H1 (cell line): ENCODE results near the gene EFCAB6. TPM values are rescaled to one million over a fixed set of nuclear protein-coding genes. Genes with fewer than 3 reads are reported as not detected.

Experiments
- CTCF ChIA-PET: fragments of 300-600 bp; sonication (Branson Sonifier 250); formaldehyde crosslinking; loops from one replicate; lab custom pipeline; 2021; ENCODE audit not compliant: partially characterized antibody; lab: Charles Lee
- POLR2A ChIA-PET: fragments of 300-600 bp; sonication (Branson Sonifier 250); formaldehyde crosslinking; loops from one replicate; lab custom pipeline; 2021; ENCODE audit warnings: inconsistent platforms; ENCODE audit not compliant: partially characterized antibody; lab: Charles Lee
- DNase-seq, 2 experiments: peaks; one replicate each; pipeline versions ENCODE4 v3.0.0 to v3.0.0-alpha.2; 2010 to 2022; ENCODE audit warnings: low spot score in 2 of 2, low read depth in 1 of 2, mixed read lengths in 1 of 2
- FAIRE-seq: peaks from 2 replicates; lab custom pipeline; 2011; peaks lifted over from hg19 to GRCh38; lab: Jason Lieb, UNC
- H2AFZ ChIP-seq: 2 replicates; pipeline ENCODE4 v1.8.1; 2012; ENCODE audit warnings: low read length, inconsistent platforms
- H2AK5ac ChIP-seq: 2 replicates; pipeline ENCODE4 v1.6.1; 2013; ENCODE audit warnings: low read depth, low read length
- H2BK120ac ChIP-seq: replicated peaks from 2 replicates; pipeline ENCODE3; 2013; ENCODE audit warnings: low read depth, low read length, inconsistent platforms
- H2BK12ac ChIP-seq: 2 replicates; pipeline ENCODE4 v1.6.1; 2013; ENCODE audit warnings: low read depth, low read length
- H2BK15ac ChIP-seq: 2 replicates; pipeline ENCODE4 v1.6.1; 2013; ENCODE audit warnings: low read length
- H2BK20ac ChIP-seq: 2 replicates; pipeline ENCODE4 v1.6.1; 2013; ENCODE audit warnings: low read length
- H2BK5ac ChIP-seq: 2 replicates; pipeline ENCODE4 v1.6.1; 2013; ENCODE audit warnings: low read depth, low read length
- H3K14ac ChIP-seq: 2 replicates; pipeline ENCODE4 v1.6.1; 2013; ENCODE audit warnings: inconsistent platforms; ENCODE audit not compliant: insufficient read length
- H3K18ac ChIP-seq: 2 replicates; pipeline ENCODE4 v1.6.1; 2013; ENCODE audit warnings: low read length; ENCODE audit errors: extremely low read depth
- H3K23ac ChIP-seq: 2 replicates; pipeline ENCODE4 v1.6.1; 2013; ENCODE audit warnings: inconsistent platforms; ENCODE audit not compliant: insufficient read length
- H3K23me2 ChIP-seq: 2 replicates; pipeline ENCODE4 v1.6.1; 2013; ENCODE audit warnings: low read depth, low read length
- H3K27ac ChIP-seq: 2 replicates; pipeline ENCODE4 v1.6.1; 2011; ENCODE audit warnings: low read depth, low read length, inconsistent platforms
- H3K27me3 ChIP-seq, 4 experiments: replicated peaks in 1 of 4; 1 replicate in 1 of 4; 2 replicates in 3 of 4; pipeline versions ENCODE4 v1.6.1 to v1.8.1; 2011 to 2013; ENCODE audit warnings: low read length in 3 of 4, mild to moderate bottlenecking in 3 of 4, inconsistent platforms in 2 of 4, mixed read lengths in 2 of 4, moderate library complexity in 1 of 4; ENCODE audit not compliant: control insufficient read depth in 3 of 4, insufficient read depth in 3 of 4; ENCODE audit errors: extremely low read depth in 1 of 4
- H3K36me3 ChIP-seq, 4 experiments: 2 replicates each; pipeline versions ENCODE4 v1.6.1 to v1.8.1; 2011 to 2013; ENCODE audit warnings: mild to moderate bottlenecking in 4 of 4, low read length in 3 of 4, moderate library complexity in 2 of 4, control low read depth in 1 of 4, inconsistent platforms in 1 of 4; ENCODE audit not compliant: insufficient read depth in 4 of 4, control insufficient read depth in 2 of 4
- H3K4ac ChIP-seq: replicated peaks from 2 replicates; pipeline ENCODE3; 2013; ENCODE audit warnings: low read length, low read depth, mixed read lengths, inconsistent platforms; ENCODE audit not compliant: insufficient read length
- H3K4me1 ChIP-seq, 4 experiments: replicated peaks in 1 of 4; 1 replicate in 1 of 4; 2 replicates in 3 of 4; pipeline versions ENCODE4 v1.6.1 to v1.8.1; 2011 to 2013; ENCODE audit warnings: low read length in 3 of 4, inconsistent platforms in 2 of 4, mixed read lengths in 1 of 4; ENCODE audit not compliant: insufficient read depth in 4 of 4, control insufficient read depth in 3 of 4
- H3K4me2 ChIP-seq, 2 experiments: 2 replicates each; pipeline versions ENCODE4 v1.6.1 to v1.8.1; 2011 to 2013; ENCODE audit warnings: low read depth in 2 of 2, low read length in 2 of 2, control low read depth in 1 of 2, inconsistent platforms in 1 of 2, mild to moderate bottlenecking in 1 of 2; ENCODE audit not compliant: insufficient read depth in 1 of 2
- H3K4me3 ChIP-seq, 4 experiments: fragments of 200-600, 300-600 bp in 1 of 4; sonication (generic), shearing (Covaris generic), sonication (Bioruptor Twin) in 1 of 4; 2 replicates each; pipeline versions ENCODE4 v1.5.1 to v1.8.1; 2011 to 2016; ENCODE audit warnings: low read length in 4 of 4, low read depth in 3 of 4, control low read depth in 2 of 4, inconsistent platforms in 2 of 4, mild to moderate bottlenecking in 2 of 4, mixed read lengths in 1 of 4, moderate library complexity in 1 of 4; ENCODE audit not compliant: insufficient read depth in 2 of 4; ENCODE audit errors: extremely low read depth in 1 of 4
- H3K56ac ChIP-seq: replicated peaks from 2 replicates; pipeline ENCODE3; 2013; ENCODE audit warnings: low read depth, mild to moderate bottlenecking, mixed read lengths, low read length, inconsistent platforms; ENCODE audit not compliant: insufficient read length
- H3K79me1 ChIP-seq: 2 replicates; pipeline ENCODE4 v1.6.1; 2013; ENCODE audit warnings: low read depth, low read length, control low read depth
- H3K79me2 ChIP-seq, 2 experiments: 2 replicates each; pipeline versions ENCODE4 v1.6.1 to v1.8.1; 2012 to 2013; ENCODE audit warnings: low read length in 2 of 2, mild to moderate bottlenecking in 2 of 2, inconsistent platforms in 1 of 2; ENCODE audit not compliant: insufficient read depth in 2 of 2, control insufficient read depth in 1 of 2
- H3K9ac ChIP-seq, 4 experiments: replicated peaks in 1 of 4; 1 replicate in 1 of 4; 2 replicates in 3 of 4; pipeline versions ENCODE4 v1.6.1 to v1.8.1; 2011 to 2013; ENCODE audit warnings: low read depth in 3 of 4, low read length in 3 of 4, control low read depth in 2 of 4, mild to moderate bottlenecking in 2 of 4, moderate library complexity in 2 of 4, inconsistent platforms in 1 of 4; ENCODE audit errors: extremely low read depth in 1 of 4
- H3K9me3 ChIP-seq, 2 experiments: 2 replicates each; pipeline versions ENCODE4 v1.6.1 to v1.8.1; 2012 to 2013; ENCODE audit warnings: mild to moderate bottlenecking in 2 of 2, moderate library complexity in 2 of 2, control low read depth in 1 of 2, inconsistent platforms in 1 of 2, low read depth in 1 of 2, low read length in 1 of 2, mixed read lengths in 1 of 2; ENCODE audit not compliant: insufficient read depth in 2 of 2
- H4K20me1 ChIP-seq, 2 experiments: replicated peaks in 1 of 2; 2 replicates each; pipeline versions ENCODE3 to v1.8.1; 2011 to 2013; ENCODE audit warnings: inconsistent platforms in 2 of 2, low read length in 2 of 2, mild to moderate bottlenecking in 1 of 2; ENCODE audit not compliant: insufficient read depth in 2 of 2, control insufficient read depth in 1 of 2
- H4K5ac ChIP-seq: 2 replicates; pipeline ENCODE4 v1.6.1; 2013; ENCODE audit warnings: low read length, low read depth, mixed read lengths, inconsistent platforms; ENCODE audit not compliant: insufficient read length
- H4K8ac ChIP-seq: 2 replicates; pipeline ENCODE4 v1.8.0; 2013; ENCODE audit warnings: mild to moderate bottlenecking, moderate library complexity, low read length, inconsistent platforms; ENCODE audit not compliant: insufficient read depth; ENCODE audit errors: extremely low read depth
- H4K91ac ChIP-seq: replicated peaks from 2 replicates; pipeline ENCODE3; 2013; ENCODE audit warnings: low read length, mixed read lengths, inconsistent platforms; ENCODE audit not compliant: insufficient read length
- ATF3 ChIP-seq: IDR thresholded peaks from 2 replicates; pipeline ENCODE4 v1.6.1; 2011; ENCODE audit warnings: low read depth, mild to moderate bottlenecking, low read length; ENCODE audit not compliant: insufficient read depth
- HDAC2 ChIP-seq, 2 experiments: fragments of 300-600 bp in 1 of 2; sonication (generic) in 1 of 2; IDR thresholded peaks; 2 replicates each; pipeline ENCODE4 v1.6.1; 2011 to 2012; ENCODE audit warnings: low read depth in 2 of 2, low read length in 2 of 2, mild to moderate bottlenecking in 2 of 2, moderate library complexity in 2 of 2, borderline replicate concordance in 1 of 2, inconsistent platforms in 1 of 2
- whole genome bisulfite sequencing, 2 experiments: shearing (Covaris generic) in 1 of 2; methylation state at CpG; one replicate each; pipeline versions ENCODE4 v1.1.6 to v1.1.7; 2013 to 2015; ENCODE audit warnings: low lambda C conversion rate in 2 of 2, mixed read lengths in 2 of 2, inconsistent platforms in 1 of 2, low coverage in 1 of 2, missing lambda C conversion rate in 1 of 2; ENCODE audit not compliant: insufficient replicate concordance in 2 of 2, insufficient coverage in 1 of 2, insufficient read length in 1 of 2; ENCODE audit errors: extremely low coverage in 1 of 2, missing lambda C conversion rate in 1 of 2; 5-methylcytosine and 5-hydroxymethylcytosine counted together
- polyA plus RNA-seq, 7 experiments: library from polyadenylated mRNA; depleted of rRNA in 3 of 7; stranded (reverse) in 5 of 7; unstranded in 2 of 7; fragments of >200 nt in 5 of 7; fragments of 200-250 nt in 2 of 7; gene quantifications; 1 replicate in 5 of 7; 2 replicates in 1 of 7; 4 replicates in 1 of 7; pipeline versions ENCODE4 v1.2.1 to v1.2.3, GENCODE V29; 2011 to 2013; ENCODE audit warnings: missing spikeins in 2 of 7, mixed read lengths in 2 of 7
- total RNA-seq: library from RNA; stranded (reverse); fragmentation: NEBNext Ultra II Directional; extraction: Animal tissue kit (Norgen Biotek cat#: 25700); gene quantifications from 2 replicates; pipeline ENCODE4 v1.2.1, GENCODE V29; 2021

The EFCAB6 gene
- total and polyA plus RNA-seq, 2 of the 8 experiments (the other 6 are each of a cell fraction or from before 2014, with no cell fraction given) = 0.32 to 1.7 TPM

- H3K9me3 ChIP-seq = no peaks in the 10 kb centered on the region
- H3K27me3 ChIP-seq = no peaks in the 10 kb centered on the region
- H2AFZ ChIP-seq = no peak overlapping the region
- no peak overlapping the region for H4K5ac ChIP-seq
- H3K23me2 ChIP-seq = no peaks in the 10 kb centered on the region; the same call in 1 of the 2 replicates
- no peak overlapping the region; the same call in 1 of the 2 replicates for H2BK5ac ChIP-seq
- peak in 1 of 2 experiments; percentile 47 for DNase-seq
- no peak overlapping the region for H3K4ac ChIP-seq
- H3K56ac ChIP-seq = no peak overlapping the region
- H3K14ac ChIP-seq = no peak overlapping the region
- whole genome bisulfite sequencing, 2 experiments = 90% methylated on average over 20 of the region's 22 CpGs; no CpG with 5 or more reads in 1 of the 2 experiments
- CTCF ChIA-PET = interaction anchor here (0.9 to 2.3 kb wide), 4 partner anchors 14 to 124 kb away, joined by 3 to 6 read pairs (median 4); no protein-coding TSS in a partner anchor
- H3K23ac ChIP-seq = no peak overlapping the region
- peaks cover 2 to 10% of the 10 kb centered on the region in 2 experiments for H4K20me1 ChIP-seq
- POLR2A ChIA-PET = interaction anchor here (0.7 to 3.1 kb wide), 4 partner anchors 10 to 27 kb away, joined by 3 to 20 read pairs (median 4); partner anchors contain the start of gene EFCAB6
- no peak overlapping the region for H2BK15ac ChIP-seq
- H2BK120ac ChIP-seq = no peak overlapping the region
- 0 out of 2 replicates have a peak overlapping the region, but pooled peaks have one; percentile 66 for H2BK20ac ChIP-seq
- H3K4me2 ChIP-seq = no peak overlapping the region
- H2BK12ac ChIP-seq = 0 out of 2 replicates have a peak overlapping the region, but pooled peaks have one; percentile 9
- no peak overlapping the region for H3K18ac ChIP-seq
- H2AK5ac ChIP-seq = no peak overlapping the region; the same call in none of the 2 replicates
- H4K91ac ChIP-seq = peak overlapping the region; percentile 3
- H3K79me1 ChIP-seq = no peaks in the 10 kb centered on the region
- H3K4me1 ChIP-seq = peaks cover 2 to 23% (median 15%) of the 10 kb centered on the region in 4 experiments
- H4K8ac ChIP-seq = no peak overlapping the region
- peaks cover 0 to 7% (median 3%) of the 10 kb centered on the region in 4 experiments; a peak in 2 of 8 replicates for H3K36me3 ChIP-seq
- no peak for FAIRE-seq
- no peak overlapping the region for H3K27ac ChIP-seq
- no peak overlapping the region for H3K4me3 ChIP-seq
- no peaks in the 10 kb centered on the region for H3K79me2 ChIP-seq
- no peak overlapping the region for H3K9ac ChIP-seq
- TF ChIP-seq HDAC2 (IDR thresholded peaks at IDR 0.05; ENCODE audit: borderline replicate concordance in 1 of 2, low read depth in 2 of 2, low read length in 2 of 2) = no peak
- TF ChIP-seq ATF3 = no peak
Measured at GRCh38 chr22:43821606-43822425, 9.7 kb upstream of the EFCAB6 start.
